ENCODE results near the gene PCDHB10. TPM values are rescaled to one million over a fixed set of nuclear protein-coding genes. Genes with fewer than 3 reads are reported as not detected.
A peak's percentile ranks its signal among the peaks of the same experiment; 100 is the strongest.
"Not testable (repeated sequence)": the region's sequence is repeated elsewhere in the genome, so short reads cannot be mapped to it uniquely, and the experiment has no call there.

The PCDHB10 gene
- total RNA-seq, 1 experiment from 2014 or later, result 1.2 TPM

- H3K9me3 Mint-ChIP-seq (ENCODE audit: unreplicated experiment), result peaks cover 27% of the 10 kb centered on the region
- no peak for DNase-seq (ENCODE audit: unreplicated experiment)
- intact Hi-C loops (cut with micrococcal nuclease), result no loop called here
- TF ChIP-seq CTCF (IDR thresholded peaks at IDR 0.05; ENCODE audit: unreplicated experiment), result no peak
- no peak overlapping the region for H3K4me3 Mint-ChIP-seq (ENCODE audit: unreplicated experiment)
- no peaks in the 10 kb centered on the region for H3K36me3 Mint-ChIP-seq (ENCODE audit: insufficient read depth, unreplicated experiment)
- no peaks in the 10 kb centered on the region for H3K27me3 Mint-ChIP-seq (ENCODE audit: insufficient read depth, unreplicated experiment)
- no peaks in the 10 kb centered on the region for H3K4me1 Mint-ChIP-seq (ENCODE audit: insufficient read depth, unreplicated experiment)
- ChIA-PET POLR2A (no interaction called here), CTCF (interaction anchor here (0.6 to 1.0 kb wide), 3 partner anchors 15 to 151 kb away, joined by 3 read pairs; no protein-coding TSS in a partner anchor)
- no TSS peak for BruUV-seq (replicated peaks)
- no peak overlapping the region for H3K27ac Mint-ChIP-seq (ENCODE audit: low read depth, unreplicated experiment)
Observed at GRCh38 chr5:141150993-141151325, 41.2 kb upstream of the PCDHB10 start.

GRCh38 chr5:141151632-141152031 lies 40.5 kb upstream of the PCDHB10 start:
- CTCF ChIA-PET, result not testable (repeated sequence)

GRCh38 chr5:141152096-141152495 lies 40.1 kb upstream of the PCDHB10 start:
- H3K36me3 Mint-ChIP-seq (ENCODE audit: insufficient read depth, unreplicated experiment); BruUV-seq (replicated peaks); DNase-seq (ENCODE audit: unreplicated experiment); H3K4me3 Mint-ChIP-seq (ENCODE audit: unreplicated experiment); intact Hi-C loops (cut with micrococcal nuclease); H3K27me3 Mint-ChIP-seq (ENCODE audit: insufficient read depth, unreplicated experiment); H3K27ac Mint-ChIP-seq (ENCODE audit: low read depth, unreplicated experiment); POLR2A ChIA-PET; H3K4me1 Mint-ChIP-seq (ENCODE audit: insufficient read depth, unreplicated experiment): not testable (repeated sequence)
- peaks cover 27% of the 10 kb centered on the region for H3K9me3 Mint-ChIP-seq (ENCODE audit: unreplicated experiment)
- CTCF ChIA-PET, result interaction anchor here (0.5 kb wide), 1 partner anchor 368 kb away, joined by 3 read pairs; no protein-coding TSS in a partner anchor

More at GRCh38 chr5:141151632-141152031, 40.5 kb upstream of the PCDHB10 start:
- H3K4me1 Mint-ChIP-seq (ENCODE audit: insufficient read depth, unreplicated experiment); H3K27me3 Mint-ChIP-seq (ENCODE audit: insufficient read depth, unreplicated experiment); intact Hi-C loops (cut with micrococcal nuclease); H3K27ac Mint-ChIP-seq (ENCODE audit: low read depth, unreplicated experiment); H3K36me3 Mint-ChIP-seq (ENCODE audit: insufficient read depth, unreplicated experiment); POLR2A ChIA-PET; H3K4me3 Mint-ChIP-seq (ENCODE audit: unreplicated experiment); DNase-seq (ENCODE audit: unreplicated experiment); BruUV-seq (replicated peaks): not testable (repeated sequence)
- H3K9me3 Mint-ChIP-seq (ENCODE audit: unreplicated experiment), result peaks cover 23% of the 10 kb centered on the region

- no peaks in the 10 kb centered on the region for H3K27me3 Mint-ChIP-seq (ENCODE audit: insufficient read depth, unreplicated experiment)
- BruUV-seq (replicated peaks), result no TSS peak
- ChIA-PET POLR2A (interaction anchor here (0.6 kb wide), 2 partner anchors 303 to 349 kb away, joined by 3 read pairs; partner anchors contain the start of gene PCDHA4), CTCF (interaction anchor here (0.7 to 1.6 kb wide), 9 partner anchors 31 to 870 kb away, joined by 3 to 5 read pairs (median 3); partner anchors contain the start of gene PCDHB9)
- TF ChIP-seq CTCF (IDR thresholded peaks at IDR 0.05; ENCODE audit: unreplicated experiment), result peak; percentile 13
- H3K9me3 Mint-ChIP-seq (ENCODE audit: unreplicated experiment), result peaks cover 20% of the 10 kb centered on the region
- intact Hi-C loops (cut with micrococcal nuclease), result no loop called here
- H3K4me3 Mint-ChIP-seq (ENCODE audit: unreplicated experiment), result no peak overlapping the region
- peaks cover 5% of the 10 kb centered on the region for H3K36me3 Mint-ChIP-seq (ENCODE audit: insufficient read depth, unreplicated experiment)
- H3K27ac Mint-ChIP-seq (ENCODE audit: low read depth, unreplicated experiment), result no peak overlapping the region
- DNase-seq (ENCODE audit: unreplicated experiment), result no peak
- no peaks in the 10 kb centered on the region for H3K4me1 Mint-ChIP-seq (ENCODE audit: insufficient read depth, unreplicated experiment)
Observed at GRCh38 chr5:141155540-141156374, 36.4 kb upstream of the PCDHB10 start.

- BruUV-seq (replicated peaks); intact Hi-C loops (cut with micrococcal nuclease); H3K4me1 Mint-ChIP-seq (ENCODE audit: insufficient read depth, unreplicated experiment); H3K27me3 Mint-ChIP-seq (ENCODE audit: insufficient read depth, unreplicated experiment); CTCF ChIA-PET; DNase-seq (ENCODE audit: unreplicated experiment); H3K4me3 Mint-ChIP-seq (ENCODE audit: unreplicated experiment); H3K27ac Mint-ChIP-seq (ENCODE audit: low read depth, unreplicated experiment); H3K36me3 Mint-ChIP-seq (ENCODE audit: insufficient read depth, unreplicated experiment): not testable (repeated sequence)
- peaks cover 12% of the 10 kb centered on the region for H3K9me3 Mint-ChIP-seq (ENCODE audit: unreplicated experiment)
- POLR2A ChIA-PET, result interaction anchor here (1.1 kb wide), 1 partner anchor 9 kb away, joined by 3 read pairs; no protein-coding TSS in a partner anchor
Observed at GRCh38 chr5:141157356-141157755, 34.8 kb upstream of the PCDHB10 start.

- H3K36me3 Mint-ChIP-seq (ENCODE audit: insufficient read depth, unreplicated experiment); DNase-seq (ENCODE audit: unreplicated experiment); CTCF ChIA-PET; intact Hi-C loops (cut with micrococcal nuclease); H3K4me1 Mint-ChIP-seq (ENCODE audit: insufficient read depth, unreplicated experiment); BruUV-seq (replicated peaks); H3K4me3 Mint-ChIP-seq (ENCODE audit: unreplicated experiment); H3K27ac Mint-ChIP-seq (ENCODE audit: low read depth, unreplicated experiment); H3K27me3 Mint-ChIP-seq (ENCODE audit: insufficient read depth, unreplicated experiment): not testable (repeated sequence)
- H3K9me3 Mint-ChIP-seq (ENCODE audit: unreplicated experiment), result peaks cover 12% of the 10 kb centered on the region
- POLR2A ChIA-PET, result interaction anchor here (1.1 kb wide), 1 partner anchor 10 kb away, joined by 3 read pairs; no protein-coding TSS in a partner anchor
Observed at GRCh38 chr5:141157901-141158300, 34.3 kb upstream of the PCDHB10 start.

Data from MCF 10A (cell line).